ENCODE measurements around the gene HAUS3.
"Not testable (repeated sequence)": the region's sequence is repeated elsewhere in the genome, so short reads cannot be mapped to it uniquely, and the experiment has no call there.

The HAUS3 gene

GRCh38 chr4:2220016-2220630, 21.8 kb downstream of the HAUS3 start:
- DNase-seq (ENCODE audit: low spot score), result peak; percentile 73

- DNase-seq (ENCODE audit: low spot score), result no peak
Measured at GRCh38 chr4:2219233-2219760, 22.6 kb downstream of the HAUS3 start.

GRCh38 chr4:2218436-2218835, 23.5 kb downstream of the HAUS3 start:
- DNase-seq (ENCODE audit: low spot score), result no peak

GRCh38 chr4:2217726-2218125, 24.2 kb downstream of the HAUS3 start:
- DNase-seq (ENCODE audit: low spot score), result no peak

GRCh38 chr4:2212831-2213230, 29.1 kb downstream of the HAUS3 start:
- no peak for DNase-seq (ENCODE audit: low spot score)

- DNase-seq (ENCODE audit: low spot score), result not testable (repeated sequence)
Measured at GRCh38 chr4:2202789-2203188, 39.1 kb downstream of the HAUS3 start.

- no peak for DNase-seq (ENCODE audit: low spot score)
Measured at GRCh38 chr4:2194496-2194895, 47.4 kb downstream of the HAUS3 start.

GRCh38 chr4:2193326-2193725, 48.6 kb downstream of the HAUS3 start:
- no peak for DNase-seq (ENCODE audit: low spot score)

GRCh38 chr4:2186865-2187172, 55.1 kb downstream of the HAUS3 start:
- no peak for DNase-seq (ENCODE audit: low spot score)

GRCh38 chr4:2186133-2186864, 55.6 kb downstream of the HAUS3 start:
- DNase-seq (ENCODE audit: low spot score), result no peak

- no peak for DNase-seq (ENCODE audit: low spot score)
Measured at GRCh38 chr4:2183394-2183793, 58.5 kb downstream of the HAUS3 start.

GRCh38 chr4:2182994-2183393, 58.9 kb downstream of the HAUS3 start:
- no peak for DNase-seq (ENCODE audit: low spot score)

GRCh38 chr4:2180410-2180809, 61.5 kb downstream of the HAUS3 start:
- DNase-seq (ENCODE audit: low spot score), result no peak

- DNase-seq (ENCODE audit: low spot score), result no peak
Measured at GRCh38 chr4:2179717-2180116, 62.2 kb downstream of the HAUS3 start.

- DNase-seq (ENCODE audit: low spot score), result no peak
Measured at GRCh38 chr4:2178986-2179385, 62.9 kb downstream of the HAUS3 start.

All from AG08396 (cell line).